Globus pallidus (tissue), 1 donor: ENCODE results near the gene FYN.

Experiments used
- DNase-seq: peaks from one replicate; pipeline ENCODE4 v3.0.0-alpha.2; 2015; ENCODE audit warnings: low spot score

The FYN gene

GRCh38 chr6:111769365-111770152 lies 103.7 kb downstream of the FYN start:
- no peak for DNase-seq

GRCh38 chr6:111768431-111768770 lies 104.9 kb downstream of the FYN start:
- no peak for DNase-seq

- peak; percentile 64 for DNase-seq
Observed at GRCh38 chr6:111767752-111768430, 105.4 kb downstream of the FYN start.

GRCh38 chr6:111766201-111766857 lies 106.9 kb downstream of the FYN start:
- DNase-seq = no peak

- no peak for DNase-seq
Observed at GRCh38 chr6:111765763-111766162, 107.5 kb downstream of the FYN start.

GRCh38 chr6:111764238-111765175 lies 108.7 kb downstream of the FYN start:
- DNase-seq = no peak

- DNase-seq = no peak
Observed at GRCh38 chr6:111763381-111763780, 109.9 kb downstream of the FYN start.

- no peak for DNase-seq
Observed at GRCh38 chr6:111761783-111762312, 111.4 kb downstream of the FYN start.

- no peak for DNase-seq
Observed at GRCh38 chr6:111761212-111761611, 112.0 kb downstream of the FYN start.

GRCh38 chr6:111759836-111760785 lies 113.1 kb downstream of the FYN start:
- DNase-seq = no peak

GRCh38 chr6:111759331-111759835 lies 113.9 kb downstream of the FYN start:
- no peak for DNase-seq

GRCh38 chr6:111758608-111759329 lies 114.5 kb downstream of the FYN start:
- DNase-seq = no peak

GRCh38 chr6:111757342-111757741 lies 115.9 kb downstream of the FYN start:
- DNase-seq = no peak

GRCh38 chr6:111754423-111754822 lies 118.8 kb downstream of the FYN start:
- no peak for DNase-seq

GRCh38 chr6:111753573-111753972 lies 119.7 kb downstream of the FYN start:
- DNase-seq = no peak

GRCh38 chr6:111752476-111752875 lies 120.8 kb downstream of the FYN start:
- DNase-seq = no peak

GRCh38 chr6:111750753-111751673 lies 122.2 kb downstream of the FYN start:
- DNase-seq = no peak

GRCh38 chr6:111750153-111750552 lies 123.1 kb downstream of the FYN start:
- DNase-seq = no peak

- DNase-seq = no peak
Observed at GRCh38 chr6:111748231-111748647, 125.0 kb downstream of the FYN start.
